Measurements from ENCODE around the gene TEC.

DNA sequence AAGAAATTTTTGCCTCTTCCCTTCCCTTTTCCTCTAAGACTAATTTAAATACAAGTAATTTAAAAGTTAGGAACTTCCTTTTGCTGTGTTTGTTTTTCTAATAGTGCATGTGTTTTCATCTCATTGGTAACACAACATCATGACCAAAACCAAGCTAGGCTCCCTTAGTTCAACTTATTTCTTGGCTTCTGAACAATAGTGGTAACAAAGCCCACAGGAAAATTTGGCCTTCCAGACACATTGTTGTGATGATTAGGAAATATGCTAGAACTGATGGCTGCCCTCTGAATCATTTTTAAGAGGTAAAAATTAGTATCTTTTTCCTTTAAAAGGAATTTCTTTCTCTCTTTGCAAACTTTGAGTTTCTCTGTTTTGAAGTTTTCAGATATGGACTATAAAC, 25.5 kb upstream of the TEC start:
- TF ChIP-seq, protein P1, sequence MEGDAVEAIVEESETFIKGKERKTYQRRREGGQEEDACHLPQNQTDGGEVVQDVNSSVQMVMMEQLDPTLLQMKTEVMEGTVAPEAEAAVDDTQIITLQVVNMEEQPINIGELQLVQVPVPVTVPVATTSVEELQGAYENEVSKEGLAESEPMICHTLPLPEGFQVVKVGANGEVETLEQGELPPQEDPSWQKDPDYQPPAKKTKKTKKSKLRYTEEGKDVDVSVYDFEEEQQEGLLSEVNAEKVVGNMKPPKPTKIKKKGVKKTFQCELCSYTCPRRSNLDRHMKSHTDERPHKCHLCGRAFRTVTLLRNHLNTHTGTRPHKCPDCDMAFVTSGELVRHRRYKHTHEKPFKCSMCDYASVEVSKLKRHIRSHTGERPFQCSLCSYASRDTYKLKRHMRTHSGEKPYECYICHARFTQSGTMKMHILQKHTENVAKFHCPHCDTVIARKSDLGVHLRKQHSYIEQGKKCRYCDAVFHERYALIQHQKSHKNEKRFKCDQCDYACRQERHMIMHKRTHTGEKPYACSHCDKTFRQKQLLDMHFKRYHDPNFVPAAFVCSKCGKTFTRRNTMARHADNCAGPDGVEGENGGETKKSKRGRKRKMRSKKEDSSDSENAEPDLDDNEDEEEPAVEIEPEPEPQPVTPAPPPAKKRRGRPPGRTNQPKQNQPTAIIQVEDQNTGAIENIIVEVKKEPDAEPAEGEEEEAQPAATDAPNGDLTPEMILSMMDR (IDR thresholded peaks at IDR 0.05): no peak
- no peak for TF ChIP-seq POLR2A (IDR thresholded peaks at IDR 0.05)
